Activated CD4-positive, alpha-beta T cell treated with anti-CD3 and anti-CD28 coated beads, Interleukin-2, amount 10 ng/mL, durations not matched to agents 7 days and 5 days (primary cell): ENCODE measurements around the gene MEOX2. TPM values are rescaled to one million over a fixed set of nuclear protein-coding genes. Genes with fewer than 3 reads are reported as not detected.

ENCODE experiments used
- CTCF ChIA-PET: fragments of 350-600 bp; sonication (Branson Sonifier 250); formaldehyde crosslinking; loops from one replicate; lab custom pipeline; 2021; ENCODE audit warnings: antibody characterized with exemption; lab: Charles Lee
- POLR2A ChIA-PET: fragments of 350-600 bp; sonication (Branson Sonifier 250); formaldehyde crosslinking; loops from one replicate; lab custom pipeline; 2021; ENCODE audit warnings: antibody characterized with exemption; lab: Charles Lee
- DNase-seq: peaks from one replicate; pipeline ENCODE4 v3.0.0-alpha.2; 2020
- H3K27ac Mint-ChIP-seq: one replicate; pipeline ENCODE4 v1.8.0; 2021; ENCODE audit warnings: mild to moderate bottlenecking, moderate library complexity, mixed read lengths
- H3K27me3 Mint-ChIP-seq: one replicate; pipeline ENCODE4 v1.8.0; 2021; ENCODE audit warnings: mixed read lengths
- H3K36me3 Mint-ChIP-seq: one replicate; pipeline ENCODE4 v1.8.0; 2021; ENCODE audit warnings: low read depth, mixed read lengths
- H3K4me1 Mint-ChIP-seq: one replicate; pipeline ENCODE4 v1.8.0; 2021; ENCODE audit warnings: mixed read lengths
- H3K4me3 Mint-ChIP-seq: one replicate; pipeline ENCODE4 v1.8.0; 2021; ENCODE audit warnings: mild to moderate bottlenecking, moderate library complexity, mixed read lengths
- H3K9me3 Mint-ChIP-seq: one replicate; pipeline ENCODE4 v1.8.0; 2021; ENCODE audit warnings: mixed read lengths
- total RNA-seq, 2 experiments: library from RNA; stranded (reverse); gene quantifications; one replicate each; pipeline ENCODE4 v1.2.3, GENCODE V29; 2021

MEOX2 gene
- total RNA-seq, 2 experiments from 2014 or later: not detected

DNA sequence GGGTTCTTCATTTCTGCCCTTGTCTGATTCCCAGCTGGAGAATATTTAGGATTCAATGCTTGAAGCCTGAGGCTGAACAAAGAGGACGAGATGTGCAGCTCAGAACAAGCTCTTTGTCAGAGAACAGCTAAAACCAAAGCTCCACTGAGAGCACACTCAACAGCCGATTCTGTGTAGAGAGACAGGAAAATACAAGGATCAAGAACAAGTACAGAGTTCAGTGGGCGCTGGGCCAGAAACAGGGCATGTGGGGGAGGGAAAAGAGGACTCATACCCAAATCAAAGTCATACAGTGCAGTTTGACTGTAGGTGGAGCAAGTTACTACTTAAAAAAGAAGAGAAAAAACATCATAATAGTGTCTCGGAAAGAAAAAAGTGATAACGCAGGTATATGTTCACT, 124.6 kb downstream of the MEOX2 start, which contains the start of gene AGMO:
Gene AGMO, minus strand, starts transcription at position 181 of the 400 bp plus-strand sequence.
- no peak for DNase-seq
- POLR2A ChIA-PET: interaction anchor here (0.7 kb wide), 1 partner anchor 26 kb away, joined by 3 read pairs; no protein-coding TSS in a partner anchor
- H3K27ac Mint-ChIP-seq: no peak within 1 kb of the TSS
- peaks cover 8% of the 10 kb centered on the region for H3K9me3 Mint-ChIP-seq
- no peaks in the 10 kb centered on the region for H3K4me1 Mint-ChIP-seq
- CTCF ChIA-PET: no interaction called here
- H3K4me3 Mint-ChIP-seq: no peak within 1 kb of the TSS
- no peaks in the 10 kb centered on the region for H3K36me3 Mint-ChIP-seq
- no peaks in the 10 kb centered on the region for H3K27me3 Mint-ChIP-seq

Other genes with a start within 250 kb of the MEOX2 start
- not detected for gene AGMO, start 124.7 kb downstream of the MEOX2 start, total RNA-seq